ENCODE data around the gene RNF6.

The RNF6 gene

DNA sequence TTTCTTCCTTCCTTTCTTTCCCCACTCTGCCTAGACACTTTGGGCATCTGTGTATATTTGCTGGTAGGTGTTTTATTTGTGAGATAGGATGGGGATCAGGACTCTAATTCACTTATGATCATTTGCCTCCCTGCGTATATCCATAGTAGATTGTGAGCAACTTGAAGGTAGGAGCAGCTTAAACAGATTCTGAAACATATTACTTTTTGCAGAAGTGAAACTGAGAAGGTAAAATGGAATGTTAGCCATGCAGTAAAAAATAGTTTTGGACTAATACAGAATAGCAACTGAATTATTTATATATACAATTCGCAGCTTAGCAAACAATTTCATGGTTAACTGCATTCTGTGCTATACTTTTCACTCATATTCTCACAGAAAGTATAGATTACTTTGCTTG lies 38.7 kb downstream of the RNF6 start:
- no peak overlapping the region for H3K4me3 ChIP-seq (replicated peaks in 1 of 2; ENCODE audit: low read depth in 2 of 2, low read length in 2 of 2)
- TF ChIP-seq, protein P1, sequence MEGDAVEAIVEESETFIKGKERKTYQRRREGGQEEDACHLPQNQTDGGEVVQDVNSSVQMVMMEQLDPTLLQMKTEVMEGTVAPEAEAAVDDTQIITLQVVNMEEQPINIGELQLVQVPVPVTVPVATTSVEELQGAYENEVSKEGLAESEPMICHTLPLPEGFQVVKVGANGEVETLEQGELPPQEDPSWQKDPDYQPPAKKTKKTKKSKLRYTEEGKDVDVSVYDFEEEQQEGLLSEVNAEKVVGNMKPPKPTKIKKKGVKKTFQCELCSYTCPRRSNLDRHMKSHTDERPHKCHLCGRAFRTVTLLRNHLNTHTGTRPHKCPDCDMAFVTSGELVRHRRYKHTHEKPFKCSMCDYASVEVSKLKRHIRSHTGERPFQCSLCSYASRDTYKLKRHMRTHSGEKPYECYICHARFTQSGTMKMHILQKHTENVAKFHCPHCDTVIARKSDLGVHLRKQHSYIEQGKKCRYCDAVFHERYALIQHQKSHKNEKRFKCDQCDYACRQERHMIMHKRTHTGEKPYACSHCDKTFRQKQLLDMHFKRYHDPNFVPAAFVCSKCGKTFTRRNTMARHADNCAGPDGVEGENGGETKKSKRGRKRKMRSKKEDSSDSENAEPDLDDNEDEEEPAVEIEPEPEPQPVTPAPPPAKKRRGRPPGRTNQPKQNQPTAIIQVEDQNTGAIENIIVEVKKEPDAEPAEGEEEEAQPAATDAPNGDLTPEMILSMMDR (IDR thresholded peaks at IDR 0.05; ENCODE audit: low read depth, low read length), result no peak
- no peak for DNase-seq (ENCODE audit: low read depth in 2 of 2)

DNA sequence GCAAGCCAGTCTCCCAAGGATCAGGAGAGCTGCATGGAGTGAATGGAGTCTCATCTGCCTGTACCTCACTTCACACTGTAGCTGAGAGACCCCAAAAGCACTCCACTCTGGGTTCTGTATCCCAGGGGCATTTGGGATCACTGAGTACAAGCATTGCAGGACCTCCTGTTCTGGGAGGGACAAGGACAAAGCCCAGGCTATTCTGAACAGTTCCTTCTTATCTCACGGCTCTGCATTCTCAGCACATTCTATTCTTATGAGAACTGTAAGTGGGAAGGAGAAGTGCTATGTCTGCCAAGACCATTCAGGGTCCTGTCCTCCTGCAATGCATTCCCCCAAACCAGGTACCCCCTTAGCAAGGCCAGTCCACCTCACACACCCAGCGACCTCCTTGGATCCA lies 42.8 kb downstream of the RNF6 start:
- H3K4me3 ChIP-seq (replicated peaks in 1 of 2; ENCODE audit: low read depth in 2 of 2, low read length in 2 of 2), result no peak overlapping the region
- DNase-seq (ENCODE audit: low read depth in 2 of 2), result no peak
- TF ChIP-seq, protein P1 (IDR thresholded peaks at IDR 0.05; ENCODE audit: low read depth, low read length), result no peak

GRCh38 chr13:26168835-26169234 lies 53.3 kb downstream of the RNF6 start:
- no peak for DNase-seq (ENCODE audit: low read depth in 2 of 2)
- H3K4me3 ChIP-seq (replicated peaks in 1 of 2; ENCODE audit: low read depth in 2 of 2, low read length in 2 of 2), result no peak overlapping the region
- TF ChIP-seq, protein P1 (IDR thresholded peaks at IDR 0.05; ENCODE audit: low read depth, low read length), result no peak

GRCh38 chr13:26168237-26168814 lies 53.8 kb downstream of the RNF6 start:
- TF ChIP-seq, protein P1 (IDR thresholded peaks at IDR 0.05; ENCODE audit: low read depth, low read length), result no peak
- no peak overlapping the region for H3K4me3 ChIP-seq (replicated peaks in 1 of 2; ENCODE audit: low read depth in 2 of 2, low read length in 2 of 2)
- peak; percentile 35 to 76 for DNase-seq (ENCODE audit: low read depth in 2 of 2)

- TF ChIP-seq, protein P1 (IDR thresholded peaks at IDR 0.05; ENCODE audit: low read depth, low read length), result no peak
- DNase-seq (ENCODE audit: low read depth in 2 of 2), result no peak
- H3K4me3 ChIP-seq (replicated peaks in 1 of 2; ENCODE audit: low read depth in 2 of 2, low read length in 2 of 2), result no peak overlapping the region
Measured at GRCh38 chr13:26163812-26164211, 58.3 kb downstream of the RNF6 start.
